HT1080 (cell line): Measurements from ENCODE around the gene MDFI. TPM values are rescaled to one million over a fixed set of nuclear protein-coding genes. Genes with fewer than 3 reads are reported as not detected.

Experiments used
- DNase-seq: peaks from one replicate; pipeline ENCODE4 v3.0.0-alpha.2; 2015; ENCODE audit warnings: low read depth
- total RNA-seq: library from RNA; depleted of rRNA; stranded (reverse); fragments of >200 nt; shearing (Covaris generic); gene quantifications from 2 replicates; pipeline ENCODE4 v1.2.3, GENCODE V29; 2014

MDFI gene
- total RNA-seq, 1 experiment from 2014 or later, result 45.8 TPM

- no peak for DNase-seq
These were observed 47.5 kb downstream of the MDFI start for GRCh38 chr6:41685641-41686380.

DNA sequence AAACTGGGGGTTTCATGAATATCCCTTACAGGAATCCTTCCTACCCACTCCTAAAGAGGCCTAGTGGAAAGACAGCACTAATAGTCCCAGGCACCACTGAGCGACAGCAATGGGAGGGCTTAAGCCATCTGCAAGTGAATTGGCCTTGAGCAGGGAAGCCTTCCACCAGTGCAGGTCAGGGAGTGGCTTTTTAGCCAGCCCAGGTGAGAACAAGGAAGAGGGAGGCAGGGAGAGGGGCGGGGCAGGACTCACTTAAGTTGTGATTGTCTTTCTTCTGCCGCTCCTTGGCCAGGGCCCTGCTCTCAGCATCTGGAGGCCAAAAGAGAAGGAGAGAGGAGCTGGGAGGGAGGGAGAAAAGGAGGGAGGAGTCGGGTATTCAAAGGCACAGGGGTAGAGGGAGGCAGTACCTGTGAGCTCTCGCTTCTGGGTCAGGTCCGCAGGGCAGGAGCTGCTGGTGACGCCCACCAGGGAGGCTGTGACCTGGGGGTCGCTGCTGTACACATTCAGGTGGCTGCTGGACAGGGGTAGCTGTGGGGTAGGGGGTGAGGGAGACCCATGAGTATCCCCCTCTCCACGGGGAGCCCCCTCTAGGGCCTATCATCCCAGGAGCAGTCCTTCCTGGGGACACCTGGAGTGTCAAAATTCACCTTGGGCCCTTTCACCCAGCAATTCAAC is 49.4 kb downstream of the MDFI start:
- no peak for DNase-seq

- DNase-seq, result no peak
These were observed 50.1 kb downstream of the MDFI start for GRCh38 chr6:41688256-41688965.

DNA sequence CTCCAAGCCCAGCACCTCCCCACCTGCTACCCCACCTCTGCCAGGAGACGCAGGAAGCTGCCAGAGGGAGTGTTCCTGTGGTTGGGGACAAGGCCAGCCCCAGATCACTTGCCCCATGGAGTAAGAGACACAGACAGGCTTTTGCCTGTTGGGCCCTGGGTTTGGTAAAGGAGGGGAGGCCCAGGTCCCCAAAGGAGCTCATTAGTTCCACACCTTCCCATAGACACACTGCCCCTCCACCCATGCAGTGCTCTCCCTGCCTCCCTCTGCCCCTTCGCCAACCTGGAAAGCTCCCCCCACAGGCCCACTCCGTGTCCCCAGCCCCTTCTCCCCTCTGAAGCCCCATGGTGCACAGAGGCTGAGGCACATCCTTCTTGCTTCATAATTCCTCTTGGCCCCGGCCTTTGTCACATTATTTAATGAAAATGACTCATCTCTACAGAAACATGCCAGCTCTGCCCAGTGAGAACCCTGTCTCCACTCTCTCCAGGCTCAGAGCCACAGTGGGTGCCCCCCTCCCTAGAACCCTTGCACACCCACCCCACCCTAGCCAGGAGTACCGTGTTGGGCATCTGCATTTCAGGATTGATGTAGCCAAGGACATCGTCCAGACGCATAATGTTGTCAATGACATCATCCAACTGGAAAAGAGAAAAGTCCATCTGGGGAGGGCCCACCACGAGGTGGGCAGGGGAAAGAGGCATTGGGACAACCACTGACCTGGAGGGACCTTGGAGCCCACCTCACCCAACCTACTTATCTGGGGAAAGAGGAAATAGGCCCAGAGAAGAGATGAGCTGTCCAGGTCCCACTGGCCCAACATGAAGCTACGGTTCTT is 51.1 kb downstream of the MDFI start:
- peak; percentile 45 for DNase-seq

- no peak for DNase-seq
These were observed 52.5 kb downstream of the MDFI start for GRCh38 chr6:41690541-41691330.

DNA sequence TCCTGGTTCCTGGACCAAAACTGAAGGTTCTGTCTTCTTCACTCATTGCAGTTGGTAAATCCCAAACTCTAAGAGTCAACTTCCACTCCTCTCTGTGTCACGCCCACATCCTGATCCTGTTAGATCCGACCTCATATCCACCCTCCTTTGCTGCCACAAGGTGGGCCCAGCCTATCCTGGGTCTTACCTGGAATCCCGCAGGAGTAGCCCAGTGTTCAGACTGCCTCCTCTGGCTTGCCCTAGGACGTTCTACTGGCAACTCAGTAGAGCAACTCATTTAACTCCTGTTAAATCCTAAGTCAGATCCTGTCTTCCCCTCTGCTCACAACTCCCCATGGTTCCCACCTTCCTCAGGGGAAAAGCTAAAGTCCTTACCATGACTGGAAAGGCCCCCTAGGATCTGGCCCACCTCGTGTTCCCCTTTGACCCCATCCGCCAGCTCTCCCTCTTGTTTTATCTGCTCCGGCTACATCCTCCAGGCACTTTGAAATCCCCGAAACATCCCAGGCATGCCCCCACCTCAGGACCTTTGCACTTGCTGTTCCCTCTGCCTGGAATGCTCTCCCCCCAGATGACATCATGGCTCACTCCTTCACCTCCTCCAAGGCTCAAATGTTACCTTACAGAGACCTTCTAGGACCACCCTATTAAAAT is 53.3 kb downstream of the MDFI start:
- DNase-seq, result no peak

DNA sequence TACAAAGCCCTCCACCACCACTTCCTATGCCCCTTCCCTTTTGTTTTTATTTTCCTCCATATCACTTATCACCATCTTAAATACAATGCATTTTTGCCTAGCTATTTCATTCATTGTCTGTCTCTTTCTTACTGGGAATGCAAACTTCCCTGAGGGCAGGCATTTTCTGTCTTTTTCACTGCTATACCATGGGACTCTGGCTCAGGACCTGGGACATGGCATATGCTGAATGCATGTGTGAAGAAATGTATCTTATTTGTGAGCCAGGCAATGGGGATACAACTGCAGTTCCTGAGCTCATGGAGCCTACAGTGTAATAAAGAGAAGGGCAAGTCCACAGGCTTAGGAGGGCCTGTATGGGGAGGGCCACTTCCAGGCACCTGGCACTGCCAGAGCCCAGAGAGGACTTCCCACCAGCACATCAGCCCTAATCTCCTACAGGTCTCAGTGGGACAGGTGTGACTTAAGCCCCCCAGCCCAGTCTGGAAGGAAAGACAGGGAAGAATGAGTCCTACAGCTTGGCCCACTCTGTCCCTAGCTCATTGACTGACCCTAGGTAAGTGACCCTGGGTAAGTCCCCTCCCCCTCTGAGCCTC is 53.9 kb downstream of the MDFI start:
- DNase-seq, result no peak

- no peak for DNase-seq
These were observed 54.5 kb downstream of the MDFI start for GRCh38 chr6:41692730-41693129.

DNA sequence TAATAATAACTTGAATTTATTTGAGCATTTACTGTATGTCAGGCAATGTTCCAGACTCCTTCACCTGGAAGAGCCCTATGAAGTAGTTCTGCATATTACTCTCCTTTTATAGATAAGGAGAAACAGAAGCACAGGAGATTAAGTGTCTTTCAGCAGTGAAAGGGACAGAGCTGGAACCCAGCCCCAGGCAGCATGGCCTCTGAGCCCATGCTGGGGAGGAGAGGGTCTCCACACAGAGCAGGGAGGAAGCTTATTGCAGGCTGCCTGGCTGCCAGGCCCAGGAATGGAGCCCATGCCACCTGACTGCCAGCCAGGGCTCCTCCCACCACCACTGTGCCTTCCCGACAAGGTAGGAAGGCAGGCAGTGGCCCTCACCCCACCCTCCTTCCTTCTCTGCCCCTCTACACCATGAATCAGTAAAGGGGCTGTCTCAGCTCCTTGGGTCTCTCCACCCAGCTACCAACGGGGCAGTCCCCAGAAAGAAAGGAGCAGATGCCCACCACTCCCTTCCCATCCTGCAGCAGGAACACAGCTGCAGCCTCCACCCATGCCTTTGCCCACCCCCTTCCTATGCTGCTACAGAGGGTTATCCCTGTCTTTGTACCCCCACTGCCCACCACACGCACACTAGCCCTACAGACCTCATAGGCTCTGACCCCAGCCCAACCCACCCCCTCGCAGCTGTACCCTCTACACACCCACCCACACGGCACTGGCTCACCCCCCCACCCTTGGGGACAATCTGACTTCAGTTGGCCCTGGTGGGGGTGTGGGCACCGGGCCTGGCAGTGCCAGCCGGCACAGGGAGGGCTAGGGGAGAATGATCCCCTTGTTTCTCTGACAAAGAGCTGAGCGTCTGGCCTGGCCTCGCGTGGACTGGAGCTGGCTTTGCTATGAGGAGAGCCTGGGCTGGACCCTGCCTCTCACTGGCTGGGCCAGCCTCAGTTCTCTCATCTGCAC is 55.3 kb downstream of the MDFI start:
- DNase-seq, result no peak

DNA sequence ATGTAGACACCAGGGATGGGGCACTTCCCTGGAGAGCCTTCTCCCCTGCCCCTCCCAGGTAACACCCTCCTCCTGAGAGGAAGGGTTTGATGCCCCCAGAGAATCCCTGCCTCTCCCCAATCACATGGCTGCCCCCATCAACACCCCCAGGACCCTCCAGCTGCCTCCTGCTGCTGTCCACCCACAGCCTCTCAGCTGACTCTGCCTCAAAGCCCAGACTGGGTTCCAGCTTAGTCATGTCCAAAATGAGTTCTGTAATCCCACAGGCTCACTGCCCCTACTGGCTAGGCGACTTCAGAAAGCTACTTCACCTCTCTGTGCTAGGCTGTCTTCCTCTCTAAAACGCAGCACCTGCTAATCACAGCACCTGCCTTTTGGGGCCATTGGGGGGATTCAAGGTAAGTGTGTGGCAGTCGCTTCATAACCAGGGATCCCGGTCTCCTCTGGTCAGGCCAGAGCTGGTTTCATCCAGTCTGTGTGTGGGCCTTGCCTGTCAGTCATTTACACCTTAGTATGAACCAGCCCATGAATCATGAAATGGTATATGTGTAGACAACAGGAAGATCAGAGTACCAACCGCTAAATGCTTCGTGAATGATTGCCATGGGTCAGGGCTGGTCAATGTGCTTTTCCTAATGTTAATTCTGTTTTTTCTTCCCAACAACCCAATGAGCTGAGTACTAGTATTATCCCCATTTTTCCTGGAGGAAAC is 56.7 kb downstream of the MDFI start:
- DNase-seq, result no peak

DNA sequence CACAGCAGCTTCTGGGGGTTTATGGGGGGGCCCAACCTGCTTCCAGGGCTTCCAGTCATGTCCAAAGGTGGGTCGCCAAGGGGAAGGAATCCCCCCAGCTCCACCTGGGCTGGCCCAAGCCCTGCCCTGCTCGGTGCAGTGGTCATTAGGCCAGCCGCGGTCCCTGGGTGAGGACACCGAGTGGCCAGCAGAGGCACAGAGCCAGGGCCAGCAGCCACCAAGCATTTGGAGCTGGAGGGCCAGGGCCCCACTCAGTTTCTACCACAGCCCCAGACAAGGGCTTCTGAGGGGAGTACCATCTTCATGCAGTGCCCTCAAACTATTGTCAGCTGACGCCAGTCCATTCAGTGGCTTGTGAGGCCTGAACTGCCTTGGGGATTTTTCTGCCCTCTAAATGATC is 57.6 kb downstream of the MDFI start:
- DNase-seq, result no peak

GRCh38 chr6:41696788-41697187 is 58.5 kb downstream of the MDFI start:
- DNase-seq, result no peak

- DNase-seq, result peak; percentile 91
These were observed 59.9 kb downstream of the MDFI start for GRCh38 chr6:41697861-41698781.

GRCh38 chr6:41699063-41699462 is 60.8 kb downstream of the MDFI start:
- no peak for DNase-seq

DNA sequence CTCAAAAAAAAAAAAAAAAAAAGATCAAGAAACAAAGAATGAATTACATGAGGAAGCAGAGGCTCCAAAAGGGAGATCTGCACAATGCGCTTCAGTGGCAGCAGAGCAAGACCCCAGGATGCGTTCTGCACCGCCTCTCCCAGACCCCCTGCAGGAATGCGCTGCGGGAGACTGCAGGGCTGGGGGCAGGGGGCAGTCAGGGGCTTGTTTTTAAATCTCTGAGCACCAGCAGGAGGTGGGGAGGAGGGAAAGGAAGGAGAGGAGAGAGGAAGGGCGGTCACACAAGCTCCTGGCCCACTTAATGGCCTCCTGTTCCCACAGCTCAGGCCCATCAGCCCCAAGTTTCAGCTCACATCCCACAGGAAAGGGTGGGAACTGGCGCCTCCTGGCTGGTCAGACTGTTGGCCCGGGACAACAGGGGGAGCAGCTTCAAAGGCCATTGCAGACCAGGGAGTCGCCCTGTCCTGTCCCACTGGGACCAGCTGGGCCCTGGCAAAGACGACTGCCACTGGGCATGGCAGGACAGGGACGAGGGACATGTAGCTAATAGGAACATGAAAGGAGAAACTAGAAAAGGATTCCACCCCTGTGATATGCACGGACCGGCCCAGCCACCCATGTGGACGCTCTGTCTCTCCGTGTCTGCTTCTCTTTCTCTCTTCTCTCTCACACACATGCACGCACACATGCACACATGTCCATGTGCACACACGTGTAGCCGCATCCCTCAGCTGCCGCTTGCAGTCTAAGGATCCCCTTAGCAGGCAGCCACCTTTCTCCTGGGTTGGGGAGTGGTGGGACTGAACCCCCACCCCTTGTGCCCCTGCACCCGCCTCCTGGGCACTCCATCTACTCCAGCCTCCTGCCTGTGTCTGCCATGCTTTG is 62.4 kb downstream of the MDFI start:
- no peak for DNase-seq
